Limb (tissue), 2 donors: ENCODE results near the gene CFAP100.

Source experiments
- DNase-seq, 2 donors: peaks; one replicate each; pipeline ENCODE4 v3.0.0-alpha.2; 2016; ENCODE audit errors: extremely low spot score in 2 of 2

Gene CFAP100

DNA sequence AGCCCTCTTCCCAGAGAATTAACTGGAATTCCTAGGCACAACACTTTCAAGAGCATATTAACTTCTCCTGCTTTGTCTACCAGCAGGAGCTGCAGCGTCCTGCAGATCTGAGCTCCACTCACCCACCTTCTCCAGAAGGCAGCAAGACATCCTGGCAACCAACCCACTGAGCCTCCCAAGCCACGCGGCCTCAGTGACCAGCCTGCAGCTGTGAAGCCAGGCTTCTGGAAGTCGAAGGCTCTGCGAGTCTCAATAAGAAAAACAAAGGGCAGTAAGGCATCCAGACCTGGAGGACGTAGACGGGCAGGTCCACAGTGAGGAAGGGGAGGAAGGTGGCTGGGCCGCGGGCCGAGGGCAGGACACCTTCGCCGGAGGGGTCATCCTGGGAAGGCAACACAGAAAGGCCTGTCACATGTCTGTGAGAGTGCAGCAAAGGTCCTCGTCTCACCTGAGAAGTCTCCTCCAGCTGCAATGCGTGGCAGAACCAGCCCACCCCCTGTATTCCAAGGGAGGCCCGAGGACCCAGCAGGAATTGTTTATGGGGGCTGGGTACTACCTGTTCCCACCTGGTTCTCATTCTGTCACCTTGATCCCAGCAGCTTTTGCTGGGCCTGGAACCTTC is 44.7 kb downstream of the CFAP100 start:
- peak in 1 of 2 donors; percentile 13 for DNase-seq

DNA sequence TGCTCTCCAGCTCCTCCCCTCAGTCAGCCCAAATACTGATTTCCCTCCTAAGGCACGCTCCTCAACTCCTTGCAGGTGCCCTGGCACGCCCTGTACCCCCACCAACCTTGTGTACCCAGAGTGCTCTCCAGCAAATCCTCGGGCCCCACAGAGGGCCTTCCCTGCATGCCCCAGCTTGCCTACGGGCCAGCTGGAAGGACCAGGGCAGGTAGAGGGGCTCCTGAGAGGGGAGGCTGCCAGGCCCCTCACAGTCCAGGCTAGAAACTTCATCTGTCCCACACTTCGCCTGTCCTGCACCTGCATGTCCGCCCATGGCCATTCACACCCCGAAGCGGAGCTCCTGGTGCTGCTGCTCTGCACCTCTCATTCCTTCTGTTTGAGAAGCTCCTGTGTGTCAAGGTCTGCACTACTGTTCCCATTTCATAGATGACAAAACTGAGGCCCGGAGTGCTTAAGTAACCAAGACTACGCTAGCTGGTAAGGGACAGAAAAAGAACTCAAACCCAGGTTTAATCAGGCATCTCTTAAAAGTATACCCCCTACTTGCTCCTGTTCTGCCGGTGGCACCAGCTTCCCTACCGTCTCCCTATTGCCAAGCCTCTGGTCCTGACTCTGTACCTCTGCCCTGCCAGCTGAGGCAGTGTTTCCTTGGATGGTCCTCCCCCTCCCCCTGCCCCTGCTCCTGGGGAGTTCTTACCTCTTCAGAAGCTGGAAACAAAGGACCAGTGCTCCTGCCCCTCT is 45.4 kb downstream of the CFAP100 start:
- peak in 1 of 2 donors; percentile 14 for DNase-seq

DNA sequence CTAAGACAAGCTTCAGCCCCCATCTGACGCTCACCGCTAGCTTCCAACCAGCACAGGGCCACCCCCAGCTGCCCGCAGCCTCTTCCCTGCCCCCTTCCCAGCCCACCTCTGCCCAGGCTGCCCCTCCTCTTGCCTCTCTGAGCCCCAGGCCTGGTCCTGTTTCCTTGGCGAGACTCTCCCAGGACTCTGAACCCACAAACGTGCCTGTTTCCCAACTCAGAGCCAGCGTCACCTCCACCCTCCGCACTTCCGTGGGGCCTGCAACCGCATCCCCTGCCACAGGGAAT is 45.9 kb downstream of the CFAP100 start:
- peak in 1 of 2 donors; percentile 17 for DNase-seq

DNA sequence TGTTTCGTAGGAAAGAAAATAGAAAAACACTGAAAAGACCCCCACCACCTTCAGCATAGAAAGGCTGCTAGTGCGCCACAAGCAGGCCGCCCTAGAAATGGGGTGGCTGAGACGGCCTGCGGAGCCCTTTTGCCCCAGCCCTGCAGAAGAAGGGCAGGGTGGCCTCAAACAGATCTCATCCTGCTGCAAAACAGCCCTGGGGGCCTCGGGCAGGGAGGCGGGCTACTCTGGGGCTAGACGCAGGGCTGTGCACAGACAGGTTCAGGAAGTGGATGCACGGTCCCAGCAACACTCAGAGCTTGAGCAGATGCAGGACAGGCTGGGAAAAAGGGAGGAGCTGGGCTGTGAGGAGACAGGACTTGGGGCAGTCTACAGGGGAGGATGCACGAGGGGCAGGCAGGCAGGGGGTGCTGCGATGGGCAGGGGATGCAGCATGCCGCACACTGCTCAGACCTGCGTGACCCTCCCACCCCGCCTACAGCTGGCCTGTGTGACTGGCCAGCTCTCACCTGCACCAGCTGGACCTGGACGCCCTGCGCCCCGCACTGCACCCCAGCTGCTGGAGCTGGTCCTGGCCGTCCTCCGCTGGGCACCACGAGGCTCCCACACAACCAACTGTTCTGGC is 46.7 kb downstream of the CFAP100 start:
- DNase-seq, result peak in 1 of 2 donors; percentile 29

DNA sequence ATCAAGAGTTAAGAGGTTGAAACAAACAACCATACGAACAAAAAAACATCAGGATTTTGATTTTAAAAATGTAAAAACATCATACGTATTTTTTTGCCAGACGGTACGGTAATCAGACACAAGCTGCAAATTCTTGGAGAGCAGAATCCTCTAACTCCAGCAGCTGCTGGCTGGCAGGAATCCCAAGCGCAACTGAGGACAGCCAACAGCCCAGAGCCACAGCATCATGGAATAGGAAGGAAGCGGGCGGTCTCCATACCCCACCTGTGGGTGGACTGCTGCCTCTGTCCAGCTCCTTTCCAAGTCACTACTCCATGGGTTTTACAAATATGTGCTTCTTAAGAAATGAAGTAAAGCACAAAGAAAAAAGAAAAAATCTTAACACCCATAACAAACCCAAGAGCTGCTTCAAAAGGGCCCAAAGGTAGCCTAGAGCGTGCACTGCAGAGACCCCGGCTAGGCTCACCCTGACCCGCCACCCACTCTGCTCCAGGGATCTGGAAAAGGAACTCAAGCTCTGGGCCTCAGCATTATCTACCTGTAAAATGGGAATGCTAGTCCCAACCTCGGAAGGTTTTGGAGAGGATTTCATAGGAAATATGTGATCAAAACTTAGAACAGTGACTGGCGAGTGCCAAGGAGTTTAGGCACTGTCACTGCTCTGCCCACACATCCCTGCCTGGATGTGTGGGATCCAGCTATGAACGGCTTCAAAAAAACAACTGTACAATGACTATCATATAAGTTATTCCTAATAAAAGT is 47.6 kb downstream of the CFAP100 start:
- DNase-seq, result peak; percentile 72 to 77

DNA sequence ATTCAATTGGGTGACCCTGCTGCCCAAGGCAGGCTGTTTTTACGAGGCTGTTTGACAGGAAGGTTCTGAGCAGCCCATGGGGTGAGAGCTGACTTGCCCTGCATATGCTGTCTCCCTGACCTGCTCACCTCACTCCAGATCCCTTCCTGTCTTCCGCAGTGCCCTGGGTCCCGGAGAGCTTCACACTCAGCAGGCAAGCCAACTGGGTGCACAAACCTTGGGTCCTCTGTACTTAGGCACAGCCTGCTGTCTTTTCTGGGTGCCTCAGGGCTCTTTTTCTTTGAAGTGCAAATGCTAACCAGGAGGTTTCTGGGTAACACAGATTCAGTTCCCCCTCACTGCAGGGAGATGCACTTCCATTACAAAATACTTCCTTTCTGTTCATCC is 48.1 kb downstream of the CFAP100 start:
- DNase-seq, result no peak

DNA sequence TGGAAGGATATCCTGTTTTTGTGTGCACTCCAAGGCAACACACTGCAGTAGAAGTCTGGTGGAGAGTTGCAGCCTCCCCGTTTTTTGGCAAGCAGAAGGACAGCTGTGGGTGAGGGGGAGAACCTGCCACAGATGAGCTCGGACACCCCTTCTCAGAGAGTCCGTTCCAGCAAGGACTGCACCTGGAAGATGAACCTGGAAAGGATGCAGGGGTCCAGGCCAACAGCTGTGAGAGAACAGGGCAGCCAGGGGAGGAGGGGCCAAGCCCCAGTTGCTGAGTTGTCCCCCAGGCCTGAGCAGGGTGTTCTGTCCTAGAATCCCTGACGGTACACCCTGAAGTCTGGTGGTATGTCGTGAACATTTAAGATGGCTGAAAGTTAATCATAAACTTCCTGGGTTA is 50.8 kb downstream of the CFAP100 start:
- peak; percentile 6 to 17 for DNase-seq

DNA sequence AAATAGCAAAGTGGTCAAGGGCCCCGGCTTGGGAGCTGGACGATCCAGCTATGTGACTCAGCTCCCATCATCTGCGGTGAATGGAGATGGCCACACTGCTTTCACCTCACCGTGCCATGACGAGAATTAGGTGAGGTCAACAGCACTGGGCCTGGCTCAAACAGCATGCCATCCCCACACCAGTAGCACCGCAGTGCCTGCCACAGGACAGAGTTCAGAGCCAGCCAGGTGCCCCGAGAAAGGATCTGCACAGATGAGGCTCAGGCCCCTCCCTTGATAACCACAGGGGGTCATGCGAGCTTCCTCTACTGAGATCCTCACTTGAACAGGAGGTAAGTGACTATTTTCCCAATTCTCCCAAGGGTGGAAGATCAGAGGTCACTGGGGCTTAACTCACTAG is 51.6 kb downstream of the CFAP100 start:
- peak in 1 of 2 donors; percentile 9 for DNase-seq

DNA sequence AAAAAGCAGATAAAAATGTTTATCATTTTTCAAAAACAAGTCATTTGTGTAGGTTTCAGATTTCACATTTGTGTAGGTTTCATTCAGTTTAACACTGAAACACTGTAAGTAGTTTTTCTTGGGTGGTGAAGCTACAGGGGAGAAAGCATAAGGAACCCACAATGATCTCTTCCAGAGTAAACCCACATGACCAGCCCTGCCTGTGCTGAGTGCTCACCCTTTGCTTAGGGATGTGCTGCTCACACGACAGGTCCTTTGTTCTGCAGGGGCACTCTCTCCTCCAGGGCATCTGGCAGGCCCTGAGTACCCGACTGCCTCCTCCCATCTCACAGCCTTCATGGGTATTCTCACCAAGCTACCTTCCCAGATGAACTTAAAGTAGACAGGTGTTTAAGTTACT is 52.1 kb downstream of the CFAP100 start:
- peak in 1 of 2 donors; percentile 22 for DNase-seq

DNA sequence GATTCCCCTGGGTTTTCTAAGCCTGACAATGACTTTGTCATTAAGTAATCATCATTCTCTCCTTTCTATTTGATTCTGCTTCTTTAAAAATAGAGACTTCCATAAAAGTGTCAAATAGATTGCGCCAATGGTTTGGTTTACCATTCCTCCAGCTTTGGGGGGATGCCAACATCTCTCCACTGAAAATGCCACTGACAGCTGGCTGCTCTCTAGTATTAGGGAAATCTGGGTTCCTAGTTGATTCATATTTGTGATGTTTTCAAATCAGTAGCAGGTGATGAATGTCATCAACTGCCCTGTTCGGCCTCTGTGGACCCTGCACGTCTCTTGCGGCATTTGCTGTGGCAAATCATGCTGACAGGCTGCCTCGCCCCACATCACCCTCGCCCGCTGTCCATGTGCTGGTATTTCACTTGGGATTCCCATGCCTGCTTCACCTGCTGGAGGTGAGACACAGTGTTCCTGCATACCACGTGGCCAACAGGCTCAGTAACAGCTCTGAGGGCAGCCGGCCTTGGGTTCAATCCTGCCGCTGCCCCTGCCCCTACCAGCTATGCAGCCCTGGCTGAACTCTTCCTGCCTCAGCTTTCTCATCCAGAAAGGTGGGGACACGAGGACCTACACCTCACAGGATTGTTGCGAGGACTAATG is 52.9 kb downstream of the CFAP100 start:
- peak in 1 of 2 donors; percentile 12 for DNase-seq

DNA sequence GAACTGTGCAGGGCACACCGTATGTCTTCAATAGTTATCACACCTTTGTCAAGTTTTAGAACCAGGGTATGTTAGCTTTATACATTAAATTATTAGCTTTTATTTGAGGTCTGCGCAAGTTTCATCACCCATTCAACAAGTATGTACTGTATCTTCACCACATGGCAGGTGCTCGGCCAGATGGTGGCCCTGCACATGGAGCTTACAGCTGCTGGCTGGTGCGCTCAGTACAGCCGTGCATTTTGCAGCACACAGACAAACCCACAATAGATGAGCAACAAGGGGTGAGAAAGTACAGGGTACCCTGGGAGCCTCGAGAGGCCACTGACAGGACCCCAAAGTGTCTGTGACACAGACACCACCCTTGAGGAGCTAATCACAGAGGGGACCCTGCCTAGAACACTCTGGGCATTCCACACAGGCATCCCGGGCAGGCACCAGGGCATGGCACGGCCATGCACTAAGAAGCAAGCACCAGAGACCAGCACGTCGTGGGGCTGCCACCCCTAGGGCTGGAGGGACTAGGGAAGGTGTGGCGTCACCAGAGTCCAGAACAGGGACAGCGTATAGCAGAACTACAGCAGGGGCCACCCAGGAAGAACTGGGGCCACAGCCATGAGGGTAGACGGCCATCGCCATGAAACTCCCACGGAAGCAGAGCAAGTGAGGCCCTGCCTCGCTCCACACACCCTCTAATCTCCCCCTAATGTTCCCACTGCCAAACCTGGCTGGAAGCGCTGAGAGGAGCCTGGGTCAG is 53.6 kb downstream of the CFAP100 start:
- peak; percentile 8 to 27 for DNase-seq

DNA sequence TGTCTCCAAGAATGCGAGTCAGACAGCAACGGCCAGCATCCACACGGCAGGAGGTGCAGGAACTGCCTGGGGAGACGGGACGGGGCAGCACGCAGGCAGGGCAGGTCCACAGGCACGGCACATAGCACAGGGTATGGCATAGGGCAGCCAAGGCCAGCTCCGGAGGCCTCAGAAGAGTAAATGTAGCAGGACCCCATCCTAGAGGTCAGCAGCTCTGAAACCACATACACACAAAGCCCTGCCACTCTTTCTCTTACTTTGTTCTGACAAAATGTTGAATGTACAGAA is 54.1 kb downstream of the CFAP100 start:
- DNase-seq, result no peak

DNA sequence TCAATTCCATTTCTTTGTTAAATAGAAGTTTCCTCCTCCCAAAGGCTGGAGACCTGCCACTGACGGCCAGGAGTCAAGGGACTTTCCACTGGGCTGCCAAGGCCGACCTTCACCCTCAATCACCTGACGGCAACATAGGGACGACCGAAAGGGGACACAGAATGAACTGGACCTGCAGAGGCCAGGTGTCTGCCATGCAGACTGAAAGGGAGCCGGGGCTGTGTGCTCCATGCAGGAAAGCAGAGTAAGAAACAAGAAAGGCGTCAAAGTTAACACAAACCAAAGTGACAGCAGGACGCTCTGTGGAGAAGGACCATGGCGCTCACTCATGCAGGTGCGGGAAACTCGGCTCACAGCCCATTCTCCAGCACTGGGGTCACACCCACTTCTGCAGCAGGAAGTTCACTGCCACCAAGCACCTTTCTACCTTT is 54.9 kb downstream of the CFAP100 start:
- DNase-seq, result peak in 1 of 2 donors; percentile 15

DNA sequence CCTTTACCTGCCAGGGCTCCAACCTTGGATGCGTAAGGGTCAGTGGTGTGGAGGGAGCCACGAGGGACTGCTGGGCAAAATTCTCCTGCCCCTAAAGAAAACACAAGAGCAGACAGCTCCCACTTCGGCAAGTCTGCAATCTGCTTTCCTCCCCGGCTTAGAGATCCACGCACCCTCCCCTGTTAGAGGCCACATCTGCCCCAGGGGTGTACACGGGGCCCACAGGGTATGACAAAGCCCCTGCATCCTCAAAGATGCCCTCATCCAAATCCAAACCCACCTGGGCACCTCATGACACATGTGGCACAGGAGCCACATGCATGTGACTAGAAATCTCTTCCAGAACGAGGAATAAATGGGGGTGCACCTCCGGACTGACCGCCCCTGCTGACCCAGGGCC is 55.5 kb downstream of the CFAP100 start:
- DNase-seq, result peak in 1 of 2 donors; percentile 11

DNA sequence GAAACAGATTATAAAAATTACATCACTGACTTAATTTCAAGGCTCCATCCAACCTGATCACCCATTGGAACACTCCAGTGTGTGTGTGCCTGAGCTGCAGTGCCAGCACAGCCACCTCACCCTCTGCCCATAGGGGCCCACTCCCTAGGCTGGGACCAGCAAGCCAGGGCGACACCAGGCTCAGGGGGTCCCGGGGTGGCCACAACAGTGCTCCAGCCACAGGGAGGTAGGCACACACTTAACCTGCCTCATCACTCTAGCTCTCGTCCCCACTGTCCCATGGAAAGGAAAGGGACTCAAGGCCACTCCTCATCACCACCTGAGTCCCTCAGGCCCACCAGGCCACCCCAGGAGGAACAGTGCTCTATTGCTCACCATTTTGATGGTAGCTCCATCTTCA is 56.0 kb downstream of the CFAP100 start:
- peak in 1 of 2 donors; percentile 5 for DNase-seq

DNA sequence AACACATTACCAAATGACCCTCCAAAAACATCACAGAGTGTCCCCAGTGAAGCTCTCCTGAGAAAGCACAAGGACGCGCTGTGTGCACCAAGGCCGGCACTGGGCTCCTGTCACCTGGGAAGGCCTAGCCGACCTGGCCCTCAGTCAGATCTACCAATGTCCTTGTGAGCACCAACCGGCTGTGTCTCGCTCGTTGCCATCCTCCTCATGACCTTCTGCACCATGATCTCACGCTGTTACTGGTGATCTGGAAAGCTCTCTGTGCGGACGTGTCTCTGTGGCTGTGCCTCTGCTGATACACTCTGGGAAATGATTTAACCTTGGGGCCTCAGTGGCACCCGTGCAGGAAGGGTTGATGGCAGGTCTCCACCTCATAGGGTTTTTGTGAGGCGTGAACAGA is 56.8 kb downstream of the CFAP100 start:
- DNase-seq, result peak in 1 of 2 donors; percentile 4

DNA sequence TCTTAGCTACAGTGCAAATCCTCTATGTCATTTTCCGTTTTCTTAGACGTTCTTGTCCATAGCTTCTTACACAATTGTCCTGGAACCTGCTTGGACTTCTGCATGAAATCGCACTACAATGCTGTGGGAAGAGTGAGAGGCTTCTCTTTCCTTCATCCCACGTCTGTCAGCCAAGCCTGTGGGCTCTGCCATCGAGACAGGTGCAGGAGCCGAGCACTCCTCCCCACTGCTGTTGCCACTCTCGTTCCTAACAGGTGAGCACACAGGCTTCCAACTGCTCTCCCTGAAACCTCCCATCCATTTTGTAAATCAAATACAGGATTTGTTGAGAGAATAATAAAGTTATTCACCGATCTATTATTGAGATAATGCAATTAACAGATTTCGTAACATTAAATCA is 57.5 kb downstream of the CFAP100 start:
- peak in 1 of 2 donors; percentile 7 for DNase-seq

DNA sequence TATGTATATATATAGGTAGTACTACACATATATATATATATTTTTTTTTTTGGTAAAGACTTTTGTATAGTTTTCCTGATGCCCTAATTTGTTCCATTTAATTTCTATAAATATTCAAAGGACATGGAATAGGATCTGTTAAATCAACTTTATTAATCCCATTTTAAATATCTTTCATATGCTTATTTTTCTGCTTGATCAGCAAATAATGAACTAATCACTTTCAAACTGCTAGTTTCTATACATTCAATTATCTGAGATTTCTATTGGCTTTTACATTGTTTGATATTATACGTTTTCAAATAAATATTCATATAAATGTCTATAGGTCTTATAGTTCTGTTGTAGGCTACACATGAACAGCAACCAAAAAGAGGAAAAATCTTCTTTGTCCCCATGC is 59.3 kb downstream of the CFAP100 start:
- no peak for DNase-seq

DNA sequence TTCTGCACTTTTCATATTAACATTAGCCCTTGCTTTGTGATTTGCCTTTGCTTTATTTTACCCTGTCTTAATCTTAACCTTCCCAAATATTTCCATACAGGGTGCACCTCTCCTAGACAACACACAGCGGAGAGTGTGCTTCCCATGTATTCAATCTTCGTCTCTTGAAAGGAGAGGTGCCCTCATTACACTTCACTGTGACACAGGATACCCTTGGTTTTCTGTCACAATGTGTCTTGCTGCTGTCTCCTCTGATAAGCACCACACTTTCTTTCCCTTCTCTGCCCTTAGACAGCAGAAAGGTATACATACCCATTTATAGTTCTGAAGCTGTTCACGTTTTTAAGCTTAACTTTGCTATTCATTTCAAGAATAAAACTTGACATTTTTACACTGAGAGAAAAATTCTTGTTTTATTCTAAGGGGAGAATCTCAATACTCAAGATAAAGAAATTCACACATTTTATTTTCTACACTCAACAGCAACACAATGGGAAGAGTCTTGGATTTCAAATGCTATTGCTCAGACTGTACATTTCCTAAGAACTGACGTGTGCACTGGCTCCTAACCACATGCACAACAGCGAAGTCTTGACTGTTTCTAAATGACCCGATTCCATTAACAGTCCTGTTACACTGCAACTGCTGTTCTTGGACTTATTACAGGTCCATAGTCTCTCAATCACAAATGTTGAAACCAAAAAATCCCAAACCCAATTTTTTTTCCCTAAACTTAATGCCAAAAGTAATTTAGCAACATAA is 59.9 kb downstream of the CFAP100 start:
- no peak for DNase-seq

DNA sequence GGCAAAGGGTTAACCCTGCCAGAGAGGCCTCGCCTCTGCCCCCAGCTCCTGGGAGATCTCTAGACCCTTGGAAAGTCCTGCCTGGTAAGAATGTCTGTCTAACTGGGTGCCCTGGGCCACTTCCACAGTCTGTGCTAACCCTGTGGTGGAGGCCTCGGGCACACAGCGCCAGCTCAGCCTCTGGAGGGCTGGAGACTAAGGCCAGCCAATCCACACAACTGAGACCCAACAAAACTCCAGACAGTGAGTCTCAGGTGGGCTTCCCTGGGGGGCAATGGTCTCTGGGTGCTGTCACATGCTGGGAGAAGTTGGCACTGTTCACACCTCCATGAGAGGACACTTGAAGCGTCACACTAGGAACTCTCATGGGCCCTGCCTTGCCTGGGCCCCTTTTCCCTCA is 61.5 kb downstream of the CFAP100 start:
- no peak for DNase-seq
